ENCODE results near the gene GRIN1.

- TF ChIP-seq FOXM1 (IDR thresholded peaks at IDR 0.05; ENCODE audit: borderline replicate concordance) (no peak), SUZ12 (IDR thresholded peaks at IDR 0.05) (no peak), BHLHE40 (IDR thresholded peaks at IDR 0.05; ENCODE audit: borderline replicate concordance) (no peak), FOXK2 (IDR thresholded peaks at IDR 0.05) (no peak), SP1 (IDR thresholded peaks at IDR 0.05) (no peak), PKNOX1 (IDR thresholded peaks at IDR 0.05) (no peak), ELF4 (IDR thresholded peaks at IDR 0.05) (no peak), NFRKB (IDR thresholded peaks at IDR 0.05) (no peak), ARNT (IDR thresholded peaks at IDR 0.05) (no peak), ZNF384 (IDR thresholded peaks at IDR 0.05) (no peak), HDGF (IDR thresholded peaks at IDR 0.05; ENCODE audit: borderline replicate concordance) (no peak)
These were observed 39.4 kb downstream of the GRIN1 start for GRCh38 chr9:137178201-137178938.
